Activated gamma-delta T cell treated with Interleukin-2 at 50 U/mL for 16 hours (primary cell): ENCODE data around the gene THADA.
"Not testable (repeated sequence)": the region's sequence is repeated elsewhere in the genome, so short reads cannot be mapped to it uniquely, and the experiment has no call there.

Experiments
- DNase-seq: peaks from one replicate; pipeline ENCODE4 v3.0.0-alpha.2; 2020

The THADA gene

GRCh38 chr2:43595603-43596412, at the start of gene THADA:
Gene THADA, minus strand, starts transcription at chr2:43596038. Its CDS starts 3,646 bp downstream, at chr2:43592392.
- peak; percentile 96 for DNase-seq

GRCh38 chr2:43643680-43644079, 47.8 kb upstream of the THADA start:
- no peak for DNase-seq

- DNase-seq, result no peak
Observed at GRCh38 chr2:43642363-43642762, 46.5 kb upstream of the THADA start.

- peak; percentile 81 for DNase-seq
Observed at GRCh38 chr2:43637030-43637803, 41.4 kb upstream of the THADA start, which contains the start of gene PLEKHH2. Gene PLEKHH2, plus strand, starts transcription at chr2:43637260. Its CDS starts 7,414 bp downstream, at chr2:43644674.

- DNase-seq, result peak; percentile 14
Observed at GRCh38 chr2:43636621-43637020, 40.8 kb upstream of the THADA start.

- not testable (repeated sequence) for DNase-seq
Observed at GRCh38 chr2:43636153-43636552, 40.3 kb upstream of the THADA start.

GRCh38 chr2:43634604-43635306, 38.9 kb upstream of the THADA start:
- DNase-seq, result no peak

- DNase-seq, result no peak
Observed at GRCh38 chr2:43631618-43632317, 35.9 kb upstream of the THADA start.

GRCh38 chr2:43622931-43623451, 27.2 kb upstream of the THADA start:
- no peak for DNase-seq

GRCh38 chr2:43619511-43619910, 23.7 kb upstream of the THADA start:
- DNase-seq, result no peak

GRCh38 chr2:43616967-43617680, 21.3 kb upstream of the THADA start:
- DNase-seq, result no peak

- no peak for DNase-seq
Observed at GRCh38 chr2:43612944-43613343, 17.1 kb upstream of the THADA start.

- DNase-seq, result peak; percentile 67
Observed at GRCh38 chr2:43611987-43612894, 16.4 kb upstream of the THADA start.

GRCh38 chr2:43610361-43610760, 14.5 kb upstream of the THADA start:
- no peak for DNase-seq

- DNase-seq, result peak; percentile 31
Observed at GRCh38 chr2:43609290-43609918, 13.6 kb upstream of the THADA start.

- DNase-seq, result no peak
Observed at GRCh38 chr2:43605851-43606250, 10.0 kb upstream of the THADA start.

GRCh38 chr2:43605079-43605655, 9.3 kb upstream of the THADA start:
- DNase-seq, result no peak

- DNase-seq, result no peak
Observed at GRCh38 chr2:43604674-43605073, 8.8 kb upstream of the THADA start.

- not testable (repeated sequence) for DNase-seq
Observed at GRCh38 chr2:43600596-43600995, 4.8 kb upstream of the THADA start.

- DNase-seq, result no peak
Observed at GRCh38 chr2:43594875-43595274, 963 bp downstream of the THADA start.
